GM04503 (cell line): ENCODE results near the gene PDIA6.
"Not testable (repeated sequence)": the region's sequence is repeated elsewhere in the genome, so short reads cannot be mapped to it uniquely, and the experiment has no call there.

Experiments
- DNase-seq: peaks from one replicate; pipeline ENCODE4 v3.0.0-alpha.2; 2012; ENCODE audit warnings: low read depth

PDIA6 gene

GRCh38 chr2:10780821-10781220 lies 31.8 kb downstream of the PDIA6 start:
- DNase-seq = not testable (repeated sequence)

DNA sequence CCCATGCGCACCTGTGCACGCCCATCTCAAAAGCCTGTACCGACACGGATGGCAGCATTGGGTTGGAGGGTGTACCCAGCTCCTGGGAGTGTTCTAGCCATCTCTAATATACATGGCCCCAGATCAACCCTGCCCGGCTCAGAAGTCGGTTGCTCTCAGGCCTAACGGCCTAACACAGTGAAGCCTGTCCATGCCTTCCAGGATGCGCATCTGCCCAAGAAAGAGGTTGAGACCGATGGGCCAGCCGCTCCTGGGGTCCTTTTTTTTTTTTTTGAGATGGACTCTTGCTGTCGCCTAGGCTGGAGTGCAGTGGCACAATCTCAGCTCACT lies 32.1 kb downstream of the PDIA6 start:
- no peak for DNase-seq

- DNase-seq = no peak
Observed at GRCh38 chr2:10779776-10780490, 32.7 kb downstream of the PDIA6 start.

GRCh38 chr2:10778724-10779115 lies 33.9 kb downstream of the PDIA6 start:
- no peak for DNase-seq

DNA sequence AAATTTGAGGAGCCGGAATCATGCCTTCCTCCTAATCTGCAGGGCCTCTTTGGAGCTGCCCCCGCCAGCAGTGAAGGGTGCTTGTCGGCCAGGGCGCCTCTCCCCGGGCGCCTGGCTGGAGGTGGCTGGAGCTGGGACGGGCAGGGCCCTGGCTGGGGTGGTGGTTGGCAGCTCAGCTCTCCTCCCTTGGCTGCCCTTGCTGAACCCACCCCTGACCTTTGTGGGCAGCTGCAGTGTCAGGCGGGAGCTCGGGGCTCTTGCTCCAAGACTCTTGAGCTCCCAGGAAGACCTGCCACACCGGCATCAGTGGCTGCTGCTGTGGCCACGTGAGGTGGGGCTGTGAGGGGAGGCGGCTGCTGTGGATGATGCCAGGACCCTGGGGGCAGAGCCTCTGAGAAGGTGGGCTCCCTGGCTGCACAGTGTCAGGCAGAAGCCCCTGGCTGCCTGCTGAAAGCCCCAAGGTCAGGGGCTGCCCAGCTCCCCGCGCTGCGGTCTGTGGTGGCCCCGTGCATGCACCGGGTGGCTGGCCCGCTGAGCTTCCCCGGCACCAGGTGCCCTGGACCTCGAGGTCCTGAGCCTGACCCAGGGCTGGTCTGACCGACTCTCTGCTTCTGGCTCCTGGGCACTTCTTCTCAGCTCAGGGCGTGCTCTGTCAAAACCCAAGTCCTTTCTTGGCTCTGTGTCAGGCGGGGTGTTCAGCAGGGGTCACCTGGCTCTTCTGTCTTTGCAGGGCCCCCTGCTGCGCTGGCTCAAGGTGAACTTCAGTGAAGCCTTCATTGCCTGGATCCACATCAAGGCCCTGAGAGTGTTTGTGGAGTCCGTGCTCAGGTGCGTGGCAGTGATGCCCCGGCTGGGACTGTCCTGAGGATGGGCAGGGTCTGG lies 34.5 kb downstream of the PDIA6 start:
- no peak for DNase-seq

DNA sequence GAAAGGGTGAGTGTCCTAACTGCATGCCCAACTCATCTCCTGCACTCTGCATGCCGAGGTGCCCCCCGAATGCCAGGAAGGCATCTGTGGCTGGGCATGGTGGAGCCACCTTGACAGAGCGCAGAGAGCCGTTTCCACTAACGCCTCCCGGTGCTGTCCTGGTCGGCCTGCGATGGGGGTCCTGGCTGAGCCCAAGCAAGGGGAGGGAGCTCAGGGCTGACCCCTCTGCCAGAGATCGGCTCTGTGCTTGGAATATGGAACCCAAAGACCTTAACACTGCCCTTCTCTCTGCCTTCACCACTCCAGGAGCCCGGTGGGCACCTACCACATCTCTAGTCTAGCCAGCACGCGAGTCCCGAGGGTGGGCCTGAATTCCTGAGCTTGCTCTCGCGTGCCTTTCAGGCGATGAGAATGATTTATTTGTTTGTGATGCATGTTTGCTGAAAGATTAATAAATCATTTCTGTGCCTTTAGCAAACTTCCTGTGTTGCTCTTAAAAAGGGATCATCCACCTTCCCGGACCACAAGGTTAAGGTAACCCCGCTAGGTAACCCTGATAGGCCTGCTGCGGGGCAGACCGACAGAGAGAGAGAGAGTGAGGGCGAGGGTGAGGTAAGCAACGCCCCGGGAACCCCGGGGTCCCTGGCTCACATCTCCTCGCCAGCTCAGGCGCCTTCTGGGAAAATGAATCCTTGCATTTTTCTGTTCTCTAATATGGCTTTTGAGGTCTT lies 35.3 kb downstream of the PDIA6 start:
- DNase-seq = no peak

GRCh38 chr2:10776231-10776977 lies 36.2 kb downstream of the PDIA6 start:
- DNase-seq = no peak

GRCh38 chr2:10775831-10776230 lies 36.8 kb downstream of the PDIA6 start:
- no peak for DNase-seq

- DNase-seq = no peak
Observed at GRCh38 chr2:10775021-10775780, 37.4 kb downstream of the PDIA6 start.

- DNase-seq = no peak
Observed at GRCh38 chr2:10774394-10774793, 38.2 kb downstream of the PDIA6 start.

GRCh38 chr2:10773821-10774341 lies 38.7 kb downstream of the PDIA6 start:
- no peak for DNase-seq

GRCh38 chr2:10772868-10773215 lies 39.7 kb downstream of the PDIA6 start:
- DNase-seq = no peak

GRCh38 chr2:10772201-10772867 lies 40.3 kb downstream of the PDIA6 start:
- DNase-seq = no peak

- no peak for DNase-seq
Observed at GRCh38 chr2:10771786-10772185, 40.8 kb downstream of the PDIA6 start.

DNA sequence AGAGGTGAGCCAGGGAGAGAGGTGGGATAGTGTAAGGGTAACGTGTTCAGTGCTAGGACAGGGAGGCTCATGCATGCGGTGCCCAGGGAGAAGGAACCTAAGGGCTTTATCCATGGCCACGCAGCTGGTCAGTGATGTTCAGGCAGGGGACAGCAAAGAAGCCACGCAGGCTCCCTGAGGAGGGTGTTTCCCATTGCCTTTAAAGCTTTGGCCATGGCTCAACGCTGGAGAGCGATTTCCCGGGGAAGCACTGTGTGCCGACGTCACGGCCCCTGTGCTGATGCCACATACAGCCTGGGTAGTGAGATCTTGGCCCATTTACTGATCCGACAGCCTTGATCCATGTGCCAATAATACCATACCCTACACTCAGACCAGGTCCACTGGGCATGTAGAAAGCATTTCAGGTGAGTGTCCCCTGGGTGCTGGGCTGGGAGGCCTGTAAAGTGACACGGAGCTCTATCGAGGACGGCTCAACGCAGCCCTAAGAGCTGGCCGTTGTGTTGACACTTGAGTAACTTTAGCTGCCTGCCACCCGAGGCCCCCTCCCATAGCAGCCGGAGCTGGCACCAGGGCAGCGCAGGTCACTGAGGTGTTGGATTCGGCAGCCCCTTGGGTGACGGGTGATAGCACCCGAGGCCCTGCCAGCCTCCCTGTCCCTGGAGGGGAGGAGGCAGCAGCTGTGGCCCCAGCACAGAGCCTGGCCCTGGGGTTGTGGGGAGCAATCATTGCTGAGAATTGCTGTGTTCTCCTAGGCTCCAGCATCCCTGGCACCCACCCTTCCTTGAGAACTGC lies 41.4 kb downstream of the PDIA6 start:
- no peak for DNase-seq

GRCh38 chr2:10768063-10768507 lies 44.5 kb downstream of the PDIA6 start:
- no peak for DNase-seq

- no peak for DNase-seq
Observed at GRCh38 chr2:10765914-10766313, 46.7 kb downstream of the PDIA6 start.

GRCh38 chr2:10765461-10765860 lies 47.1 kb downstream of the PDIA6 start:
- DNase-seq = no peak

DNA sequence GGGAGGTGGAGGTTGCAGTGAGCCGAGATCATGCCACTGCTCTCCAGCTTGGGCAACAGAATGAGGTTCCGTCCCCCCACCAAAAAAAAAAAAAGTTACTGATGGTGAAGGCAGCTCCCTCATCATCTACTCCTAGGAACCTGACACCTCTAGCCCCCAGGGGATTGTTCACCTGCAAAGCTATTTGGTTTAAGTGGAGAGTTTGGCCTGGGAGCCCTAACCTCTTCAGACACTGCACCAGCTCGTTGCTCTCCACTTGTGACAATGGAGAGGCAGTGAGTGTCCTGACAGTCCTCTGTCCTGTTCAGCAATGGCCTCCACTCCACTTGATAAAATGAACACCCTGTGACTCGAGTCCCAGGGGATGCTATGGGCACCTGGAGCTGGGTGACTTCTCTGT lies 47.7 kb downstream of the PDIA6 start:
- no peak for DNase-seq
